Measurements from ENCODE around the gene DHX57. TPM values are rescaled to one million over a fixed set of nuclear protein-coding genes. Genes with fewer than 3 reads are reported as not detected.

DHX57 gene
- total RNA-seq (2014; rRNA removed): 15.1 and 16.4 TPM in 2 replicates
- 9.6 TPM for polyA plus RNA-seq (2012)

GRCh38 chr2:38875576-38876367 lies at the start of gene DHX57, which contains the start of gene MORN2:
Gene DHX57, minus strand, starts transcription at chr2:38875934. Its CDS starts 7,529 bp downstream, at chr2:38868405.
Gene MORN2, plus strand, starts transcription at chr2:38875976.
- DNase-seq (ENCODE audit: low read depth): peak; percentile 81

- no peak for DNase-seq (ENCODE audit: low read depth)
These were observed 47.2 kb upstream of the DHX57 start for GRCh38 chr2:38922902-38923301.

- DNase-seq (ENCODE audit: low read depth): no peak
These were observed 46.7 kb upstream of the DHX57 start for GRCh38 chr2:38922389-38922788.

- no peak for DNase-seq (ENCODE audit: low read depth)
These were observed 36.9 kb upstream of the DHX57 start for GRCh38 chr2:38912619-38913018.

- no peak for DNase-seq (ENCODE audit: low read depth)
These were observed 35.5 kb upstream of the DHX57 start for GRCh38 chr2:38911191-38911590.

GRCh38 chr2:38909872-38910271 lies 34.1 kb upstream of the DHX57 start:
- no peak for DNase-seq (ENCODE audit: low read depth)

- no peak for DNase-seq (ENCODE audit: low read depth)
These were observed 32.2 kb upstream of the DHX57 start for GRCh38 chr2:38907743-38908562.

GRCh38 chr2:38907242-38907641 lies 31.5 kb upstream of the DHX57 start:
- DNase-seq (ENCODE audit: low read depth): no peak

GRCh38 chr2:38905251-38905650 lies 29.5 kb upstream of the DHX57 start:
- no peak for DNase-seq (ENCODE audit: low read depth)

GRCh38 chr2:38900726-38901125 lies 25.0 kb upstream of the DHX57 start:
- no peak for DNase-seq (ENCODE audit: low read depth)

- no peak for DNase-seq (ENCODE audit: low read depth)
These were observed 22.5 kb upstream of the DHX57 start for GRCh38 chr2:38898256-38898655.

GRCh38 chr2:38892819-38893218 lies 17.1 kb upstream of the DHX57 start:
- DNase-seq (ENCODE audit: low read depth): no peak

- DNase-seq (ENCODE audit: low read depth): no peak
These were observed 13.8 kb upstream of the DHX57 start, which contains the start of gene ARHGEF33 for GRCh38 chr2:38889575-38889974. Gene ARHGEF33, plus strand, starts transcription at chr2:38889875. Its CDS starts 29,573 bp downstream, at chr2:38919448.

GRCh38 chr2:38889045-38889444 lies 13.3 kb upstream of the DHX57 start:
- no peak for DNase-seq (ENCODE audit: low read depth)

GRCh38 chr2:38887902-38888554 lies 12.3 kb upstream of the DHX57 start:
- DNase-seq (ENCODE audit: low read depth): no peak

GRCh38 chr2:38887347-38887746 lies 11.6 kb upstream of the DHX57 start:
- no peak for DNase-seq (ENCODE audit: low read depth)

- no peak for DNase-seq (ENCODE audit: low read depth)
These were observed 10.3 kb upstream of the DHX57 start for GRCh38 chr2:38886063-38886462.

- no peak for DNase-seq (ENCODE audit: low read depth)
These were observed 673 bp upstream of the DHX57 start for GRCh38 chr2:38876407-38876806.

GRCh38 chr2:38875227-38875575 lies 533 bp downstream of the DHX57 start:
- DNase-seq (ENCODE audit: low read depth): no peak

- no peak for DNase-seq (ENCODE audit: low read depth)
These were observed 2.0 kb downstream of the DHX57 start for GRCh38 chr2:38873763-38874162.

GRCh38 chr2:38871432-38871831 lies 4.3 kb downstream of the DHX57 start:
- DNase-seq (ENCODE audit: low read depth): no peak

Measured in LHCN-M2 (cell line).